Mesenchymal stem cell (in vitro differentiated cells and primary cell): ENCODE data around the gene TMPRSS13.

Experiments
- DNase-seq: peaks from one replicate; pipeline ENCODE4 v3.0.0-alpha.2; 2013
- H2AFZ ChIP-seq: one replicate; pipeline ENCODE4 v1.6.1; 2013; ENCODE audit warnings: low read depth, mild to moderate bottlenecking, control low read depth, inconsistent platforms, low read length, moderate library complexity
- H2AK5ac ChIP-seq: 2 replicates; pipeline ENCODE4 v1.6.1; 2013; ENCODE audit warnings: low read length, moderate library complexity, mild to moderate bottlenecking, inconsistent platforms; ENCODE audit not compliant: severe bottlenecking
- H2BK120ac ChIP-seq: one replicate; pipeline ENCODE4 v1.6.1; 2013; ENCODE audit warnings: low read depth, mild to moderate bottlenecking, inconsistent platforms, low read length, moderate library complexity
- H2BK12ac ChIP-seq, 2 experiments: one replicate each; pipeline ENCODE4 v1.6.1; 2013; ENCODE audit warnings: inconsistent platforms in 2 of 2, low read length in 2 of 2, mild to moderate bottlenecking in 2 of 2, moderate library complexity in 2 of 2, control low read depth in 1 of 2
- H2BK15ac ChIP-seq: one replicate; pipeline ENCODE4 v1.6.1; 2013; ENCODE audit warnings: mild to moderate bottlenecking, low read depth, inconsistent platforms; ENCODE audit not compliant: poor library complexity, severe bottlenecking
- H2BK5ac ChIP-seq: 2 replicates; pipeline ENCODE4 v1.6.1; 2013; ENCODE audit warnings: low read depth, mild to moderate bottlenecking, low read length, control low read depth, inconsistent platforms; ENCODE audit not compliant: poor library complexity, severe bottlenecking
- H3K14ac ChIP-seq, 2 experiments: one replicate each; pipeline ENCODE4 v1.6.1; 2013; ENCODE audit warnings: inconsistent platforms in 2 of 2, low read length in 2 of 2, control low read depth in 1 of 2, mild to moderate bottlenecking in 1 of 2, moderate library complexity in 1 of 2
- H3K18ac ChIP-seq, 2 experiments: one replicate each; pipeline ENCODE4 v1.6.1; 2013; ENCODE audit warnings: inconsistent platforms in 2 of 2, low read length in 2 of 2, control low read depth in 1 of 2, low read depth in 1 of 2, mild to moderate bottlenecking in 1 of 2
- H3K23ac ChIP-seq, 2 experiments: one replicate each; pipeline ENCODE4 v1.6.1; 2013; ENCODE audit warnings: inconsistent platforms in 2 of 2, low read length in 2 of 2, mild to moderate bottlenecking in 2 of 2, moderate library complexity in 2 of 2, control low read depth in 1 of 2
- H3K27ac ChIP-seq: 2 replicates; pipeline ENCODE4 v1.5.1; 2013; ENCODE audit warnings: mild to moderate bottlenecking, moderate library complexity, low read length, control low read depth, inconsistent platforms; ENCODE audit not compliant: poor library complexity, severe bottlenecking
- H3K27me3 ChIP-seq, 2 experiments: 2 replicates each; pipeline versions ENCODE4 v1.6.1 to v1.7.0; 2013; ENCODE audit warnings: low read length in 2 of 2, mild to moderate bottlenecking in 2 of 2, moderate library complexity in 2 of 2, control low read depth in 1 of 2, inconsistent platforms in 1 of 2; ENCODE audit not compliant: control insufficient read depth in 1 of 2, insufficient read depth in 1 of 2
- H3K36me3 ChIP-seq, 2 experiments: 2 replicates each; pipeline versions ENCODE4 v1.6.1 to v1.7.0; 2013; ENCODE audit warnings: low read length in 2 of 2, control low read depth in 1 of 2, inconsistent platforms in 1 of 2, low read depth in 1 of 2, mild to moderate bottlenecking in 1 of 2; ENCODE audit not compliant: insufficient read depth in 2 of 2, control insufficient read depth in 1 of 2
- H3K4ac ChIP-seq, 2 experiments: one replicate each; pipeline ENCODE4 v1.6.1; 2013; ENCODE audit warnings: inconsistent platforms in 2 of 2, low read length in 2 of 2, mild to moderate bottlenecking in 2 of 2, moderate library complexity in 2 of 2, control low read depth in 1 of 2, low read depth in 1 of 2
- H3K4me1 ChIP-seq: 2 replicates; pipeline ENCODE4 v1.6.1; 2013; ENCODE audit warnings: low read depth, low read length, control low read depth; ENCODE audit not compliant: control insufficient read depth, insufficient read depth
- H3K4me2 ChIP-seq: 2 replicates; pipeline ENCODE4 v1.6.1; 2013; ENCODE audit warnings: low read length, mild to moderate bottlenecking, inconsistent platforms; ENCODE audit not compliant: poor library complexity, severe bottlenecking
- H3K4me3 ChIP-seq, 2 experiments: 2 replicates each; pipeline versions ENCODE4 v1.5.1 to v1.7.0; 2013; ENCODE audit warnings: low read length in 2 of 2, mild to moderate bottlenecking in 2 of 2, control low read depth in 1 of 2, low read depth in 1 of 2; ENCODE audit not compliant: insufficient read depth in 1 of 2
- H3K79me1 ChIP-seq: replicated peaks from 2 replicates; pipeline ENCODE4 v1.6.1; 2013; ENCODE audit warnings: mild to moderate bottlenecking, control low read depth, low read length, inconsistent platforms; ENCODE audit not compliant: poor library complexity, severe bottlenecking
- H3K9ac ChIP-seq: 2 replicates; pipeline ENCODE4 v1.7.0; 2013; ENCODE audit warnings: mild to moderate bottlenecking, low read length, moderate library complexity
- H3K9me3 ChIP-seq: 2 replicates; pipeline ENCODE4 v1.7.0; 2013; ENCODE audit warnings: mild to moderate bottlenecking, low read length; ENCODE audit not compliant: control insufficient read depth
- H4K8ac ChIP-seq: one replicate; pipeline ENCODE4 v1.6.1; 2013; ENCODE audit warnings: inconsistent platforms, mild to moderate bottlenecking, low read length, moderate library complexity
- H4K91ac ChIP-seq: one replicate; pipeline ENCODE4 v1.6.1; 2013; ENCODE audit warnings: mild to moderate bottlenecking, low read length, inconsistent platforms
- WGBS: methylation state at CpG from one replicate; pipeline ENCODE4 v1.1.7; 2013; ENCODE audit warnings: mixed read lengths; 5-methylcytosine and 5-hydroxymethylcytosine counted together

Gene TMPRSS13

DNA sequence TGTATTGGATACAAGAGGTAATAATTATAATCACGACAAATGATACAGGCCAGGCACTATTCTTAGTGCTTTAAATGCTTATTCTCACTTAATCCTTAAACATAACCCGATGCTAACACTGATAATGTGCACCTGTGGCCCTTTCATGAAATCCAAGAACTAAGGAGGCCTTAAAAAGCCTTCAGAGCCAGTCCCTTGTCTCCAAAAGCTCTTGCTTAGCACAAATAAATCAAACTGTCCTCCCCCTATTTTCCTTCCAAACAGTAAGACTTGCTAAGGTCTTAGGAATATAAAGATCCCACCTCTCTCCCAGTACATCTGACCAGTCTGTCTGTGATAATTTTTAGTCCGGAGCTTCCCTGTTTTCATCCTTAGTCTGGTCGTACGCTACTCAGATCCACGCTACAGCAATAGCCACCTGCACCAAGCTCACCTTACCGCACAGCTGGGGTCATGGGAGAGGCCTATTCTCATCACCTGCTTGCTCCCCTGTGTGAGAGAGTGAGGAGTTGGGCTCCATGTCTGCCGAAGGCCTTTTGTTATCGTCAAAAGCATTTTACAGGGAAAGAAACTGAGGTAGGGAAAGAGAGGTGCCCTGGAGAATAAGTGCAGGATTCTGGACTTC is 69.6 kb downstream of the TMPRSS13 start:
- Histone ChIP-seq H2BK15ac (no peak overlapping the region), H3K9ac (no peak overlapping the region), H3K4ac (no peak overlapping the region), H2BK5ac (no peak overlapping the region), H2BK120ac (no peak overlapping the region), H3K4me2 (no peak overlapping the region), H3K27ac (no peak overlapping the region), H2AK5ac (no peak overlapping the region), H3K79me1 (peaks cover 38% of the 10 kb centered on the region), H3K4me3 (no peak overlapping the region), H2BK12ac (no peak overlapping the region), H4K91ac (no peak overlapping the region), H3K9me3 (no peaks in the 10 kb centered on the region), H2AFZ (no peak overlapping the region), H4K8ac (no peak overlapping the region), H3K18ac (no peak overlapping the region), H3K36me3 (peaks cover 0 to 21% of the 10 kb centered on the region in 2 experiments), H3K23ac (no peak overlapping the region), H3K14ac (no peak overlapping the region), H3K4me1 (peaks cover 18% of the 10 kb centered on the region), H3K27me3 (peaks cover 0 to 19% of the 10 kb centered on the region in 2 experiments)
- 86% methylated on average over 9 of the region's 9 CpGs for whole genome bisulfite sequencing
- no peak for DNase-seq

DNA sequence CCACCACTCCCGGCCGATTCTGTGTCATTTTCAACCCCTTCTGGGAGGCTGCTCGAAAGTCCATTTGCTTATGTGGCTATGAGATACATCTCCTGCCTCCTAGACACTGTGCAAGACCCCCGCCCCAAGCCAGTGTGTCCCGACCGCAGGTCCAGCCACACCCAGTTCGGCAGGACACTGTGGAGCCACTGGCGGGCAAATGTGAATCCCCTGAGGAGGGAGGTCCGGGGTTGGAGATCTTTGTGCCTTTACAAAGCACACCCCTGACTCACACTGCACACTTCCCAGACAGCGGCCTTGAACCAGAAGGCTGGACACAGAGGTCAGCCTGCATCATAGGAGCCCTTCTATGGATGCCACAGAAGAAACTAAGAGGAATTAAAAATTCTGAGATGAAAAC is 70.1 kb downstream of the TMPRSS13 start:
- Histone ChIP-seq H3K23ac (no peak overlapping the region), H4K8ac (no peak overlapping the region), H2BK12ac (no peak overlapping the region), H3K4me1 (peaks cover 18% of the 10 kb centered on the region), H4K91ac (no peak overlapping the region), H3K4me3 (no peak overlapping the region), H2BK5ac (no peak overlapping the region), H3K79me1 (peaks cover 38% of the 10 kb centered on the region), H3K9me3 (no peaks in the 10 kb centered on the region), H2BK120ac (no peak overlapping the region), H2AFZ (no peak overlapping the region), H3K9ac (no peak overlapping the region), H3K14ac (no peak overlapping the region), H2BK15ac (no peak overlapping the region), H3K27ac (no peak overlapping the region), H3K4ac (no peak overlapping the region), H3K18ac (no peak overlapping the region), H3K27me3 (peaks cover 0 to 19% of the 10 kb centered on the region in 2 experiments), H3K36me3 (peaks cover 0 to 21% of the 10 kb centered on the region in 2 experiments), H2AK5ac (no peak overlapping the region), H3K4me2 (no peak overlapping the region)
- DNase-seq, result no peak
- 97% methylated on average over 9 of the region's 10 CpGs for WGBS

DNA sequence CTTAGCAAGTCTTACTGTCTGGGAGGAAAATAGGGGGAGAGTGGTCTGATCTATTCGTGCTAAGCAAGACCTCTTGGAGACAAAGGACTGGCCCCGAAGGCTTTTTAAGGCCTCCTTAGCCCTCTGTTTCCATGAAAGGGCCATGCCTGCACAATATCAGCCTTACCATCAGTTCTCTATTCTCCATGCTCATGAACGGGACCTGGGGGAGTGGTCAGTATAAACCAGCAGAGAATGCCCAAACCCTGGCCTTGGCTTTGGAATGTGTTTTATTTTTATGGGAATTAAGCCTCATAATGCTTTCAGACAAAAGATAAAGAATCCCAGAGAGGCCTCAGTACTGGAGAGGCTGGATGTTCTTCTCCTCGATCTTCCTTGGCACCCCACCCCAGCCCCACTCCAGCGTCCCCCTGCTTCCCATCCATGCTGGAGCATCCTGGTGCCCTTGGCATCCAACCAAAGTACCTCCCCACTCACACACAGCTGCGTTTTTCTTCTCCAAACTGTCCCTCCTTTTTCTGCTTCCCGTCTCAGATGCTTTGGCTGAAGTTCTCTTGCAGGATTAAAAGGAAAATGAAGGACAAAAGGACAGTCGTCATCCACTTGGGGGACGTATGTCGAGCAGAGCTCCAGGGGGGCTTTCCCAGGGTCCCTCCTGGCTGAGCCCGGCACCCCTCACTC is 71.3 kb downstream of the TMPRSS13 start:
- Histone ChIP-seq H2BK5ac (no peak overlapping the region), H2BK12ac (no peak overlapping the region), H3K36me3 (peaks cover 0 to 24% of the 10 kb centered on the region in 2 experiments), H3K79me1 (peaks cover 38% of the 10 kb centered on the region), H3K14ac (no peak overlapping the region), H4K8ac (no peak overlapping the region), H3K4me3 (no peak overlapping the region), H3K4ac (no peak overlapping the region), H3K18ac (no peak overlapping the region), H2BK15ac (no peak overlapping the region), H2AFZ (no peak overlapping the region), H3K23ac (no peak overlapping the region), H2BK120ac (no peak overlapping the region), H3K4me1 (peaks cover 18% of the 10 kb centered on the region), H3K4me2 (no peak overlapping the region), H3K9ac (no peak overlapping the region), H3K27me3 (peaks cover 0 to 19% of the 10 kb centered on the region in 2 experiments), H4K91ac (no peak overlapping the region), H3K27ac (no peak overlapping the region), H3K9me3 (peaks cover under 1% of the 10 kb centered on the region), H2AK5ac (no peak overlapping the region)
- WGBS, result 92% methylated on average over 10 of the region's 11 CpGs
- DNase-seq, result no peak

DNA sequence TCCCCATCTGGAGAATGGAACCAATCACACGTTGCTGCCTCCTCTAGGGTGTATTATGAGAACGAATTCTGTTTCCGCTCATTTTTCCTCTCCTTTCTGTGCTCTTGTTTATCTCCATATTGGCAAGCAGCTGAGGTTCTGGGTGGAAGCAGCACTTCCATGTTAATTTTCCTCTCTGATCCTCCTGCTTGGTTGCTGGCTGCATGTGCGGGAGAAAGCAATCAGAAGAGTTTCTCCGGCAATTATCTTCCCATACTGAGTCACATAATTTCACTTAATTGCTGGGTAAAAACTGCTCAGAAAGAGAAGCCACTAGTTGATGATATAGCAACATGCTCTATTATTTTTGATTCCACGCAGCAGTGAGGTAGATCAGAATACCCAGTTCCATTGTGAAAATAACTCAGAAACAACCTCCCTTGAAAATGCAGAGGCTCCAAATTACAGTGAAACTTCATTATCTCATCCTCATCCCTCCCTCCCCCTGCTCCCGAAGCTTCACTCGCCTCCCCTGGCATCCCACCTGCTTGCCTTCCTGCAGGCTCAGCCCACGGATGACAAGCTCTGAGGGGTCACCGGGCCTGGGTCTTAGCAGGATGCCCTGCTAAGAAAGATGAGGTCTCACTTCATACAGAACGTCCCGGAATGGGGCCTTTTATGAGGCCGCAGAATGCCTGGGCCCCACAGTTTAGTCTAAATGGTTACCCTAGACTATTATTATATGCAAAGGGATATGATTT is 73.1 kb downstream of the TMPRSS13 start:
- Histone ChIP-seq H2BK12ac (no peak overlapping the region), H2BK120ac (no peak overlapping the region), H2AK5ac (no peak overlapping the region), H3K4ac (no peak overlapping the region), H3K79me1 (peaks cover 30% of the 10 kb centered on the region), H3K36me3 (peaks cover 0 to 20% of the 10 kb centered on the region in 2 experiments), H3K27ac (no peak overlapping the region), H3K9ac (no peak overlapping the region), H2BK15ac (no peak overlapping the region), H3K4me1 (peaks cover 4% of the 10 kb centered on the region), H3K23ac (no peak overlapping the region), H3K4me3 (no peak overlapping the region), H3K18ac (no peak overlapping the region), H4K8ac (no peak overlapping the region), H2AFZ (no peak overlapping the region), H4K91ac (no peak overlapping the region), H3K4me2 (no peak overlapping the region), H3K14ac (no peak overlapping the region), H3K27me3 (peaks cover 0 to 15% of the 10 kb centered on the region in 2 experiments), H2BK5ac (no peak overlapping the region), H3K9me3 (peaks cover 12% of the 10 kb centered on the region)
- 90% methylated on average over 12 of the region's 13 CpGs for WGBS
- no peak for DNase-seq
